A673 (cell line): ENCODE results near the gene TPPP.

Experiments used
- CTCF ChIP-seq: fragments of 300-800, 200-600 bp; sonication (generic); conservative IDR thresholded peaks from 2 replicates; pipeline ENCODE4 v1.5.1; 2017; ENCODE audit warnings: low read depth, mild to moderate bottlenecking, antibody characterized with exemption, low read length, moderate library complexity, mixed read lengths
- EZH2 ChIP-seq: fragments of 200-600 bp; sonication (generic); IDR thresholded peaks from 2 replicates; pipeline ENCODE4 v1.6.1; 2017; ENCODE audit warnings: borderline replicate concordance, low read depth, mild to moderate bottlenecking, mixed read lengths, antibody characterized with exemption, low read length; ENCODE audit not compliant: poor library complexity, severe bottlenecking

- no peak for TF ChIP-seq CTCF
- no peak for TF ChIP-seq EZH2
Measured at GRCh38 chr5:612498-613424, 80.4 kb downstream of the TPPP start.
